Erythroblast (primary cell): ENCODE measurements around the gene KIF16B.

ENCODE experiments used
- GATA1 ChIP-seq: IDR thresholded peaks from 2 replicates; pipeline ENCODE4 v1.6.1; 2011; ENCODE audit warnings: low read depth, mild to moderate bottlenecking, control low read depth, low read length, moderate library complexity
- POLR2A ChIP-seq: IDR thresholded peaks from 2 replicates; pipeline ENCODE4 v1.6.1; 2011; ENCODE audit warnings: mild to moderate bottlenecking, low read length

GRCh38 chr20:16501301-16501700 is 71.9 kb downstream of the KIF16B start:
- TF ChIP-seq POLR2A (no peak), GATA1 (no peak)
